ENCODE measurements around the gene MPDZ. TPM values are rescaled to one million over a fixed set of nuclear protein-coding genes. Genes with fewer than 3 reads are reported as not detected.

Gene MPDZ, protein sequence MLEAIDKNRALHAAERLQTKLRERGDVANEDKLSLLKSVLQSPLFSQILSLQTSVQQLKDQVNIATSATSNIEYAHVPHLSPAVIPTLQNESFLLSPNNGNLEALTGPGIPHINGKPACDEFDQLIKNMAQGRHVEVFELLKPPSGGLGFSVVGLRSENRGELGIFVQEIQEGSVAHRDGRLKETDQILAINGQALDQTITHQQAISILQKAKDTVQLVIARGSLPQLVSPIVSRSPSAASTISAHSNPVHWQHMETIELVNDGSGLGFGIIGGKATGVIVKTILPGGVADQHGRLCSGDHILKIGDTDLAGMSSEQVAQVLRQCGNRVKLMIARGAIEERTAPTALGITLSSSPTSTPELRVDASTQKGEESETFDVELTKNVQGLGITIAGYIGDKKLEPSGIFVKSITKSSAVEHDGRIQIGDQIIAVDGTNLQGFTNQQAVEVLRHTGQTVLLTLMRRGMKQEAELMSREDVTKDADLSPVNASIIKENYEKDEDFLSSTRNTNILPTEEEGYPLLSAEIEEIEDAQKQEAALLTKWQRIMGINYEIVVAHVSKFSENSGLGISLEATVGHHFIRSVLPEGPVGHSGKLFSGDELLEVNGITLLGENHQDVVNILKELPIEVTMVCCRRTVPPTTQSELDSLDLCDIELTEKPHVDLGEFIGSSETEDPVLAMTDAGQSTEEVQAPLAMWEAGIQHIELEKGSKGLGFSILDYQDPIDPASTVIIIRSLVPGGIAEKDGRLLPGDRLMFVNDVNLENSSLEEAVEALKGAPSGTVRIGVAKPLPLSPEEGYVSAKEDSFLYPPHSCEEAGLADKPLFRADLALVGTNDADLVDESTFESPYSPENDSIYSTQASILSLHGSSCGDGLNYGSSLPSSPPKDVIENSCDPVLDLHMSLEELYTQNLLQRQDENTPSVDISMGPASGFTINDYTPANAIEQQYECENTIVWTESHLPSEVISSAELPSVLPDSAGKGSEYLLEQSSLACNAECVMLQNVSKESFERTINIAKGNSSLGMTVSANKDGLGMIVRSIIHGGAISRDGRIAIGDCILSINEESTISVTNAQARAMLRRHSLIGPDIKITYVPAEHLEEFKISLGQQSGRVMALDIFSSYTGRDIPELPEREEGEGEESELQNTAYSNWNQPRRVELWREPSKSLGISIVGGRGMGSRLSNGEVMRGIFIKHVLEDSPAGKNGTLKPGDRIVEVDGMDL (N-terminal part only)
- total RNA-seq = 10 to 100 TPM; 57.3 to 61.5 TPM

DNA sequence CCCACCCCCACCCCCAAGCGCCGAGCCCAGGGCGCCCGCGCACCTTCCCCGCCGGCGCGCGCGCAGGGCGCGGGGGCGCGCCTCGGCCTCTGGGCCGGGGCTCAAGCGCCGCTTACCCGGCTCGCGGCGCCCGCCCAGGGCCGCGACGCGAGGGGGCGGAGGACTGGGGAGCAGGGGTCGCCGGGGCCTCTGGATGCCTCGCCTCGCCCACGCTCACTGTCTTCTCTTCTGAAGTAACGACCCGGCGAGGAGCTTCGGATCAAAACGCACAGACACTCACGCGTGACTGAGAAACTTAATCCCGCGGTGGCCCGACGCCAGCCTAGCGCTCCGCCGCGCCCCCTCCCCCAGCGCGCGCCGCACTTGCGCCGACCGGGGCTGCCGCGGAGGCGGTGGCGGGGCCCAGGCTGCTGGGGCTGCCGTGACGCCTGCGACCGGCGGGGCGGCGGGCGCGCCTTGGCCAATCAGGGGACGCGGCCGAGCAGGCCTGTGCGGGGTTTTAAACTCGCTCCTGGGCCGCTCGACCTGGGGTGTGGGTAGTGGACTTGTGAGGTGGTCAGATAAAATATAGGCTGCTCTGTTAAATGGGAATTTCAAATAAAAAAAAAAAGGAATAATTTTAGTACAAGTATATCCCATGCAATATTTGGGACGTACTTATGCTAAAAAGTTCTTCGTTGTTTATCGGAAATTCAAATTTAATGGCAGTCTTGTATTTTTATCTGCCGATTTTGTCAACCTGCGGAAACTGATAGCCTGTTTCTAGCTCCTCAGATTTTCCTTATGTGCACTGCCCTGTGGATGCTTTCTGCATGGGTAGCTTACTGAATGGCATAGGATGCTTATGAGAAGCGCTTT is at the start of gene MPDZ:
Gene MPDZ (minus strand): TSS at position 409 of the 858 bp plus-strand sequence. CDS start 29,377 bp downstream, outside the sequence.
- no peaks in the 10 kb centered on the region for H3K9me3 ChIP-seq
- H3K27ac ChIP-seq = peak within 1 kb of the TSS; percentile 96
- TF ChIP-seq, protein P1, sequence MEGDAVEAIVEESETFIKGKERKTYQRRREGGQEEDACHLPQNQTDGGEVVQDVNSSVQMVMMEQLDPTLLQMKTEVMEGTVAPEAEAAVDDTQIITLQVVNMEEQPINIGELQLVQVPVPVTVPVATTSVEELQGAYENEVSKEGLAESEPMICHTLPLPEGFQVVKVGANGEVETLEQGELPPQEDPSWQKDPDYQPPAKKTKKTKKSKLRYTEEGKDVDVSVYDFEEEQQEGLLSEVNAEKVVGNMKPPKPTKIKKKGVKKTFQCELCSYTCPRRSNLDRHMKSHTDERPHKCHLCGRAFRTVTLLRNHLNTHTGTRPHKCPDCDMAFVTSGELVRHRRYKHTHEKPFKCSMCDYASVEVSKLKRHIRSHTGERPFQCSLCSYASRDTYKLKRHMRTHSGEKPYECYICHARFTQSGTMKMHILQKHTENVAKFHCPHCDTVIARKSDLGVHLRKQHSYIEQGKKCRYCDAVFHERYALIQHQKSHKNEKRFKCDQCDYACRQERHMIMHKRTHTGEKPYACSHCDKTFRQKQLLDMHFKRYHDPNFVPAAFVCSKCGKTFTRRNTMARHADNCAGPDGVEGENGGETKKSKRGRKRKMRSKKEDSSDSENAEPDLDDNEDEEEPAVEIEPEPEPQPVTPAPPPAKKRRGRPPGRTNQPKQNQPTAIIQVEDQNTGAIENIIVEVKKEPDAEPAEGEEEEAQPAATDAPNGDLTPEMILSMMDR (IDR thresholded peaks at IDR 0.05) = no peak
- peak within 1 kb of the TSS; percentile 81 to 83 for H3K4me3 ChIP-seq
- H3K36me3 ChIP-seq = no peaks in the 10 kb centered on the region
- H3K27me3 ChIP-seq = no peaks in the 10 kb centered on the region
- peaks cover 0 to 19% of the 10 kb centered on the region in 2 donors for H3K4me1 ChIP-seq
- DNase-seq (ENCODE audit: low spot score) = peak; percentile 67

DNA sequence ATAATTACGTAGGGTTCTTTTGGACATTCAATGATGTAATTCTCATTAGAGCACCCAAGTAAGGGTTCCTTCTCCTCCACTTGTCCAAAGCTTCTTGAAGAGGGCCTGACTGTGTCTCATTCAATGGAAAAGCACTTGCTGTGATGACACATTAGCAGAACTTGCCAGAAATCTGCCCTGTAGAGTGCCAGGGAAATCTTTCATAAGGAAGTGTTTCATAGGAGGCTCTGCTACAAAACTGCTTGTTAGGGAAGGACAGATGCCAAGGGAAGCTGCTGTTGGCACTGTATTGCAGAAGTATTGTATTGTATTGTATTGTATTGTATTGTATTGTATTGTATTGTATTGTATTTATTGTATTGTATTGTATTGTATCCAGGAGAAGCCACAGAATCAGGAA is 45.5 kb upstream of the MPDZ start:
- Histone ChIP-seq H3K9me3 (no peaks in the 10 kb centered on the region), H3K4me3 (no peak overlapping the region), H3K27ac (no peak overlapping the region), H3K27me3 (no peaks in the 10 kb centered on the region), H3K4me1 (peaks cover 0 to 8% of the 10 kb centered on the region in 2 donors), H3K36me3 (no peaks in the 10 kb centered on the region)
- TF ChIP-seq, protein P1 (IDR thresholded peaks at IDR 0.05) = no peak
- no peak for DNase-seq (ENCODE audit: low spot score)

DNA sequence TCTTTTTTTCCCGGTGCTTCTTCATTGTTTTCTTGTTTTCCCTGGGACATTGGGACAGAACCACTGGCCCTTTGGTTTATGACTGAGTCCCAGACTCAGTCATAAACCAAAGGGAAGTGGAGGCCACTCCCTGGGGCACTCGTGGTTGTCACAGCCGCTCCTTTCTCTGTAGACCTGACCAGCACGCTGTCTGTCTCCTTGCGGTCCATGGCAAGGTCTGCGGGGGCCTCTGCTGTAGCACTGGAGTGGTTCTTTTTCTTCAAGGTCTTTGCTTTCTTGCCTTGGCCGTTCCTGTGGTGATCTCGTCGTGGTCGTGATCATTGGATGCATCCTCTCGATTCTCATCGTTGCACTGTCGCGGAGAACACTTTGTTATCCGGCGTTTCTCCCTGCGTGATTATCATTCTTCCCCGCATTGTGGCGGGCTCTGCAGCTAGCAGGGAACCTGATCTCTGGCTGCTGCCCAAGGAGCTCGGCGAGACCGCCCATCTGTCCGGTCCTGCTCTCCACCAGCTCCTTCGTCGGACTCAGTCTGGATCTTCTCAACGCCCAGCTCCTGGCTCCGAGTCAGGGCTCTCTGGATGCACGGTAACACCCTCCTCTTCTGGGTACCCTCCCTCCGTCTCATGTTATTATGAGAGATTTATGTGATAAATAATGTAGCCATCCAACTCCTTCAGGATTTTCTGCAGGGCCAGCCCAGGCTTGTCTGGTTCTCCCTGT is 43.5 kb upstream of the MPDZ start:
- TF ChIP-seq, protein P1 (IDR thresholded peaks at IDR 0.05) = no peak
- Histone ChIP-seq H3K9me3 (peaks cover 0 to 8% of the 10 kb centered on the region in 2 donors), H3K36me3 (no peaks in the 10 kb centered on the region), H3K27ac (no peak overlapping the region), H3K4me3 (no peak overlapping the region), H3K4me1 (peaks cover 0 to 5% of the 10 kb centered on the region in 2 donors), H3K27me3 (no peaks in the 10 kb centered on the region)
- no peak for DNase-seq (ENCODE audit: low spot score)

DNA sequence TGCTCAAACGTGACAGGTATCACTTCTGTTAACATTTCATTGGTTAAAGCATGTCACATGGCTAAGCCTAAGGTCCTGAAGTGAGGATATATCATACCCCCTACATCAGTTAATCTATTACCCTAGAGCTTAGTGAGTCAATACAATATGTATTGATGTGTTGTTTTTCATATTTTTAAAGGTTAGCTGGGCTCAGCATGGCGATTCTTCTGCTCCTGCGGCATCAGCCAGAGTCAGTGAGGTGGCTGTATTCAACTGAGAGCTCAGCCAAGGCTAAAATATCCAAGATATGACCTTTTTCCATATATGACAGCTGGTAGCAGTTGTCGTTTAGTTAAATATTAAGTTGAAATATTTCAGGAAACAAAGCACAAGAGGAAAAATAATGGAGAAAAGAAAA is 38.5 kb upstream of the MPDZ start:
- Histone ChIP-seq H3K4me1 (no peaks in the 10 kb centered on the region), H3K36me3 (no peaks in the 10 kb centered on the region), H3K4me3 (no peak overlapping the region), H3K9me3 (peaks cover 0 to 13% of the 10 kb centered on the region in 2 donors), H3K27me3 (no peaks in the 10 kb centered on the region), H3K27ac (no peak overlapping the region)
- TF ChIP-seq, protein P1 (IDR thresholded peaks at IDR 0.05) = no peak
- no peak for DNase-seq (ENCODE audit: low spot score)

Measured in right atrium auricular region (tissue), 2 donors.